ENCODE results near the gene MDGA2.

Gene MDGA2

GRCh38 chr14:47235619-47236018, 439.8 kb downstream of the MDGA2 start:
- Histone ChIP-seq H3K4me3 (replicated peaks; ENCODE audit: low read depth, low read length) (no peak overlapping the region), H3K27me3 (replicated peaks; ENCODE audit: control insufficient read depth, insufficient read depth, low read length) (no peaks in the 10 kb centered on the region), H3K36me3 (ENCODE audit: control insufficient read depth, insufficient read depth, low read length) (no peaks in the 10 kb centered on the region)
- DNase-seq (ENCODE audit: extremely low read depth, insufficient read length) = no peak
- TF ChIP-seq CTCF (IDR thresholded peaks at IDR 0.05; ENCODE audit: insufficient read depth, low read length, poor library complexity, severe bottlenecking) = no peak

GRCh38 chr14:47226877-47227520, 448.4 kb downstream of the MDGA2 start:
- H3K36me3 ChIP-seq (ENCODE audit: control insufficient read depth, insufficient read depth, low read length) = no peaks in the 10 kb centered on the region
- H3K27me3 ChIP-seq (replicated peaks; ENCODE audit: control insufficient read depth, insufficient read depth, low read length) = no peaks in the 10 kb centered on the region
- no peak overlapping the region for H3K4me3 ChIP-seq (replicated peaks; ENCODE audit: low read depth, low read length)
- TF ChIP-seq CTCF (IDR thresholded peaks at IDR 0.05; ENCODE audit: insufficient read depth, low read length, poor library complexity, severe bottlenecking) = no peak
- DNase-seq (ENCODE audit: extremely low read depth, insufficient read length) = no peak

GRCh38 chr14:47223656-47224055, 451.7 kb downstream of the MDGA2 start:
- Histone ChIP-seq H3K4me3 (replicated peaks; ENCODE audit: low read depth, low read length) (no peak overlapping the region), H3K27me3 (replicated peaks; ENCODE audit: control insufficient read depth, insufficient read depth, low read length) (no peaks in the 10 kb centered on the region), H3K36me3 (ENCODE audit: control insufficient read depth, insufficient read depth, low read length) (no peaks in the 10 kb centered on the region)
- TF ChIP-seq CTCF (IDR thresholded peaks at IDR 0.05; ENCODE audit: insufficient read depth, low read length, poor library complexity, severe bottlenecking) = no peak
- DNase-seq (ENCODE audit: extremely low read depth, insufficient read length) = no peak

GRCh38 chr14:47220096-47220495, 455.3 kb downstream of the MDGA2 start:
- no peaks in the 10 kb centered on the region for H3K27me3 ChIP-seq (replicated peaks; ENCODE audit: control insufficient read depth, insufficient read depth, low read length)
- DNase-seq (ENCODE audit: extremely low read depth, insufficient read length) = no peak
- TF ChIP-seq CTCF (IDR thresholded peaks at IDR 0.05; ENCODE audit: insufficient read depth, low read length, poor library complexity, severe bottlenecking) = no peak

GRCh38 chr14:47211263-47211662, 464.1 kb downstream of the MDGA2 start:
- no peaks in the 10 kb centered on the region for H3K27me3 ChIP-seq (replicated peaks; ENCODE audit: control insufficient read depth, insufficient read depth, low read length)
- no peak for TF ChIP-seq CTCF (IDR thresholded peaks at IDR 0.05; ENCODE audit: insufficient read depth, low read length, poor library complexity, severe bottlenecking)
- DNase-seq (ENCODE audit: extremely low read depth, insufficient read length) = no peak
- H3K36me3 ChIP-seq (ENCODE audit: control insufficient read depth, insufficient read depth, low read length) = no peaks in the 10 kb centered on the region
- no peak overlapping the region for H3K4me3 ChIP-seq (replicated peaks; ENCODE audit: low read depth, low read length)

More at GRCh38 chr14:47220096-47220495, 455.3 kb downstream of the MDGA2 start:
- no peak overlapping the region for H3K4me3 ChIP-seq (replicated peaks; ENCODE audit: low read depth, low read length)
- no peaks in the 10 kb centered on the region for H3K36me3 ChIP-seq (ENCODE audit: control insufficient read depth, insufficient read depth, low read length)

- no peak overlapping the region for H3K4me3 ChIP-seq (replicated peaks; ENCODE audit: low read depth, low read length)
- TF ChIP-seq CTCF (IDR thresholded peaks at IDR 0.05; ENCODE audit: insufficient read depth, low read length, poor library complexity, severe bottlenecking) = no peak
- no peaks in the 10 kb centered on the region for H3K36me3 ChIP-seq (ENCODE audit: control insufficient read depth, insufficient read depth, low read length)
- H3K27me3 ChIP-seq (replicated peaks; ENCODE audit: control insufficient read depth, insufficient read depth, low read length) = no peaks in the 10 kb centered on the region
- no peak for DNase-seq (ENCODE audit: extremely low read depth, insufficient read length)
Measured at GRCh38 chr14:47210099-47210498, 465.3 kb downstream of the MDGA2 start.

Data from GM06990 (cell line).